Spleen (tissue), 7 donors: ENCODE results near the gene VAC14.

Source experiments
- POLR2AphosphoS5 ChIP-seq, 3 donors: sonication (generic); formaldehyde crosslinking; IDR thresholded peaks; one replicate each; pipeline ENCODE4 v1.5.1; 2017; ENCODE audit warnings: antibody characterized with exemption in 3 of 3
- TF ChIP-seq, protein P1 (sequence below), 11 experiments: fragments of 200-600 bp in 7 of 11; fragments of 450-650 bp in 4 of 11; sonication (generic) in 4 of 11; IDR thresholded peaks in 8 of 11; conservative IDR thresholded peaks in 3 of 11; 1 replicate in 7 of 11; 2 replicates in 4 of 11; pipeline versions ENCODE4 v1.4.0 to v1.8.0; 2016 to 2021; ENCODE audit warnings: antibody characterized with exemption in 11 of 11, inconsistent platforms in 4 of 11, mild to moderate bottlenecking in 1 of 11
- donor health status: DM: no; HTN: no; CAD: no; lungs with moderate emphysema.
- donor health status: DM: no; HTN: no; CAD: no.
- donor health status: DM: no; HTN: no; CAD: no.

DNA sequence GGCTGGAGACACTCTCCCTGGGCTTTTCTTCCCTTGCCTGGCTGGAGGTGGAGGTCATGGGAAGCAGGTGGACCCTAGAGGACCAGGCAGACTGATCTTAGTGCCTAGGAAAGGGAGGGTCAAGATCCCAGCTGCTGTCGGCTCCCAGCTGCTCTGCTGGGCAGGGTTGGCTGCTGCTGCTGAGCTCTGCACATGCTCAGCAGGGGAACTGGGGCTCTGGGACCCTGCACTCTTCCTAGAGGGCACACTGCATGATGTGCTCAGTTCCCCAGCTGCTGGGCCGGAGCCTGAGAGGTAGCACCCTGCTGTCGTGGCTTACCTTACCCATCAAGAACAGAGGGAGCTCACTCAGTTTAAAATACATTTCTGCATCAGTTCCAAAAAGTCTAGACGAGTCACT lies 34.3 kb downstream of the VAC14 start:
- TF ChIP-seq, protein P1, sequence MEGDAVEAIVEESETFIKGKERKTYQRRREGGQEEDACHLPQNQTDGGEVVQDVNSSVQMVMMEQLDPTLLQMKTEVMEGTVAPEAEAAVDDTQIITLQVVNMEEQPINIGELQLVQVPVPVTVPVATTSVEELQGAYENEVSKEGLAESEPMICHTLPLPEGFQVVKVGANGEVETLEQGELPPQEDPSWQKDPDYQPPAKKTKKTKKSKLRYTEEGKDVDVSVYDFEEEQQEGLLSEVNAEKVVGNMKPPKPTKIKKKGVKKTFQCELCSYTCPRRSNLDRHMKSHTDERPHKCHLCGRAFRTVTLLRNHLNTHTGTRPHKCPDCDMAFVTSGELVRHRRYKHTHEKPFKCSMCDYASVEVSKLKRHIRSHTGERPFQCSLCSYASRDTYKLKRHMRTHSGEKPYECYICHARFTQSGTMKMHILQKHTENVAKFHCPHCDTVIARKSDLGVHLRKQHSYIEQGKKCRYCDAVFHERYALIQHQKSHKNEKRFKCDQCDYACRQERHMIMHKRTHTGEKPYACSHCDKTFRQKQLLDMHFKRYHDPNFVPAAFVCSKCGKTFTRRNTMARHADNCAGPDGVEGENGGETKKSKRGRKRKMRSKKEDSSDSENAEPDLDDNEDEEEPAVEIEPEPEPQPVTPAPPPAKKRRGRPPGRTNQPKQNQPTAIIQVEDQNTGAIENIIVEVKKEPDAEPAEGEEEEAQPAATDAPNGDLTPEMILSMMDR (IDR thresholded peaks at IDR 0.05 in 8 of 11, conservative IDR thresholded peaks at IDR 0.05 in 3 of 11) = no peak
- no peak for TF ChIP-seq POLR2AphosphoS5 (IDR thresholded peaks at IDR 0.05)
